ENCODE results near the gene KDM5B. TPM values are rescaled to one million over a fixed set of nuclear protein-coding genes. Genes with fewer than 3 reads are reported as not detected.

Gene KDM5B
- total and polyA plus RNA-seq, 9 of the 15 experiments (the other 6 are each of a cell fraction or from before 2014, with no cell fraction given) = 15.4 to 90.6 (median 57.1) TPM

- TF ChIP-seq ZBTB49 (CRISPR knock-in tag; IDR thresholded peaks at IDR 0.05; ENCODE audit: borderline replicate concordance) = no peak
Observed at GRCh38 chr1:202804126-202804525, 4.1 kb downstream of the KDM5B start (continued).

- in situ Hi-C loops (cut with MboI) = no loop called here
- no peak for FAIRE-seq
- H3K27ac ChIP-seq (ENCODE audit: extremely low read depth, low read depth, low read length) = peak overlapping the region; percentile 90
- TF ChIP-seq ZNF384 (IDR thresholded peaks at IDR 0.05; ENCODE audit: low read depth, low read length) (0 out of 2 replicates have a peak, but pooled peaks have one; percentile 42), MCM3 (IDR thresholded peaks at IDR 0.05) (no peak), ZNF277 (CRISPR knock-in tag; IDR thresholded peaks at IDR 0.05; ENCODE audit: borderline replicate concordance) (no peak), ZFP36 (IDR thresholded peaks at IDR 0.05; ENCODE audit: low read depth, low read length, partially characterized antibody) (no peak), HSF4 (CRISPR knock-in tag; IDR thresholded peaks at IDR 0.05; ENCODE audit: borderline replicate concordance) (no peak), NR2F6 (CRISPR knock-in tag; IDR thresholded peaks at IDR 0.05) (no peak), KLF6 (CRISPR knock-in tag; IDR thresholded peaks at IDR 0.05; ENCODE audit: borderline replicate concordance) (no peak), FOXK1 (CRISPR knock-in tag; IDR thresholded peaks at IDR 0.05; ENCODE audit: borderline replicate concordance) (no peak), BCL6 (CRISPR knock-in tag; IDR thresholded peaks at IDR 0.05) (no peak), DIDO1 (tag; IDR thresholded peaks at IDR 0.05; ENCODE audit: low read depth) (no peak)
- TF ChIP-seq, protein P1, sequence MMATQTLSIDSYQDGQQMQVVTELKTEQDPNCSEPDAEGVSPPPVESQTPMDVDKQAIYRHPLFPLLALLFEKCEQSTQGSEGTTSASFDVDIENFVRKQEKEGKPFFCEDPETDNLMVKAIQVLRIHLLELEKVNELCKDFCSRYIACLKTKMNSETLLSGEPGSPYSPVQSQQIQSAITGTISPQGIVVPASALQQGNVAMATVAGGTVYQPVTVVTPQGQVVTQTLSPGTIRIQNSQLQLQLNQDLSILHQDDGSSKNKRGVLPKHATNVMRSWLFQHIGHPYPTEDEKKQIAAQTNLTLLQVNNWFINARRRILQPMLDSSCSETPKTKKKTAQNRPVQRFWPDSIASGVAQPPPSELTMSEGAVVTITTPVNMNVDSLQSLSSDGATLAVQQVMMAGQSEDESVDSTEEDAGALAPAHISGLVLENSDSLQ (IDR thresholded peaks at IDR 0.05) = peak; percentile 11; the same call in 1 of the 2 replicates
- TF ChIP-seq, protein P2, sequence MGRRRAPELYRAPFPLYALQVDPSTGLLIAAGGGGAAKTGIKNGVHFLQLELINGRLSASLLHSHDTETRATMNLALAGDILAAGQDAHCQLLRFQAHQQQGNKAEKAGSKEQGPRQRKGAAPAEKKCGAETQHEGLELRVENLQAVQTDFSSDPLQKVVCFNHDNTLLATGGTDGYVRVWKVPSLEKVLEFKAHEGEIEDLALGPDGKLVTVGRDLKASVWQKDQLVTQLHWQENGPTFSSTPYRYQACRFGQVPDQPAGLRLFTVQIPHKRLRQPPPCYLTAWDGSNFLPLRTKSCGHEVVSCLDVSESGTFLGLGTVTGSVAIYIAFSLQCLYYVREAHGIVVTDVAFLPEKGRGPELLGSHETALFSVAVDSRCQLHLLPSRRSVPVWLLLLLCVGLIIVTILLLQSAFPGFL (CRISPR knock-in tag; IDR thresholded peaks at IDR 0.05) = peak; percentile 87; the same call in 1 of the 2 replicates
Observed at GRCh38 chr1:202802998-202803932, 5.0 kb downstream of the KDM5B start.

More at GRCh38 chr1:202802998-202803932, 5.0 kb downstream of the KDM5B start:
- POLR2A ChIA-PET = interaction anchor here (0.6 to 1.6 kb wide), 11 partner anchors 9 to 878 kb away, joined by 3 to 7 read pairs (median 4); partner anchors contain the start of gene TMEM183A
- no peaks in the 10 kb centered on the region for H3K9me3 ChIP-seq (replicated peaks; ENCODE audit: control insufficient read depth, insufficient read depth, low read depth, low read length)
- peaks cover 10% of the 10 kb centered on the region; the same call in 1 of the 3 replicates for H3K36me3 ChIP-seq (ENCODE audit: control insufficient read depth, insufficient read depth, low read length)
- peak overlapping the region; percentile 91 for H3K4me2 ChIP-seq (ENCODE audit: insufficient read depth, low read length)
- H3K9ac ChIP-seq (ENCODE audit: insufficient read depth in 1 of 2, low read depth in 2 of 2, low read length in 2 of 2) = peak overlapping the region; percentile 58 to 75
- intact Hi-C loops (cut with micrococcal nuclease) = loop anchor here (10.0 kb wide), 1 partner anchor 648 kb away; no protein-coding TSS in a partner anchor
- peaks cover 99% of the 10 kb centered on the region for H3K79me2 ChIP-seq (ENCODE audit: control insufficient read depth, insufficient read depth, low read length)
- BruUV-seq (replicated peaks) = no TSS peak
- no peaks in the 10 kb centered on the region for H3K27me3 ChIP-seq (ENCODE audit: control insufficient read depth in 2 of 2, insufficient read depth in 2 of 2, low read length in 2 of 2)
- peak overlapping the region; percentile 53; the same call in 1 of the 2 replicates for H2AFZ ChIP-seq (ENCODE audit: low read depth, low read length)
- H4K20me1 ChIP-seq (replicated peaks; ENCODE audit: control insufficient read depth, insufficient read depth, low read length) = no peaks in the 10 kb centered on the region; the same call in 1 of the 2 replicates
- ATAC-seq = no peak
- H3K9me1 ChIP-seq (ENCODE audit: control insufficient read depth, insufficient read depth, low read length) = no peaks in the 10 kb centered on the region
- DNase-seq (ENCODE audit: extremely low read depth in 1 of 4, low spot score in 3 of 4) = peak in 2 of 4 experiments; percentile 53
- no peak overlapping the region; the same call in 1 of the 2 replicates for H3K4me3 ChIP-seq
- H3K4me1 ChIP-seq (replicated peaks in 1 of 2; ENCODE audit: control insufficient read depth in 2 of 2, insufficient read depth in 2 of 2, low read length in 2 of 2) = peaks cover 16 to 25% of the 10 kb centered on the region in 2 experiments; a peak in 4 of 5 replicates
- CTCF ChIA-PET (ENCODE audit: low intra/inter-chr PET ratio) = no interaction called here
- WGBS (ENCODE audit: insufficient coverage, low coverage, missing lambda C conversion rate) = 27% methylated on average over 15 of the region's 15 CpGs

Data from K562 (cell line).